ENCODE data around the gene RHBDF1.
"Not testable (repeated sequence)": the region's sequence is repeated elsewhere in the genome, so short reads cannot be mapped to it uniquely, and the experiment has no call there.

Gene RHBDF1

GRCh38 chr16:50769-51591 is 21.5 kb downstream of the RHBDF1 start:
- H3K4me1 ChIP-seq (ENCODE audit: control insufficient read depth in 1 of 2, insufficient read depth in 1 of 2, low read depth in 1 of 2, low read length in 1 of 2) = peaks cover 17 to 22% of the 10 kb centered on the region in 2 experiments
- H3K9me3 ChIP-seq = no peaks in the 10 kb centered on the region
- no peaks in the 10 kb centered on the region for H3K27me3 ChIP-seq
- no peak for TF ChIP-seq CTCF (IDR thresholded peaks at IDR 0.05)
- H3K4me3 ChIP-seq (ENCODE audit: low read depth in 1 of 2, low read length in 1 of 2) = no peak overlapping the region
- H3K27ac ChIP-seq = no peak overlapping the region
- H3K36me3 ChIP-seq = peaks cover 26% of the 10 kb centered on the region

GRCh38 chr16:47234-47633 is 25.2 kb downstream of the RHBDF1 start:
- no peak for TF ChIP-seq CTCF (IDR thresholded peaks at IDR 0.05)
- peaks cover under 1 to 3% of the 10 kb centered on the region in 2 experiments for H3K4me1 ChIP-seq (ENCODE audit: control insufficient read depth in 1 of 2, insufficient read depth in 1 of 2, low read depth in 1 of 2, low read length in 1 of 2)
- H3K36me3 ChIP-seq = peaks cover 35% of the 10 kb centered on the region
- no peaks in the 10 kb centered on the region for H3K9me3 ChIP-seq
- no peaks in the 10 kb centered on the region for H3K27me3 ChIP-seq
- no peak overlapping the region for H3K27ac ChIP-seq
- no peak overlapping the region for H3K4me3 ChIP-seq (ENCODE audit: low read depth in 1 of 2, low read length in 1 of 2)

- not testable (repeated sequence) for H3K27ac ChIP-seq; H3K4me3 ChIP-seq (ENCODE audit: low read depth in 1 of 2, low read length in 1 of 2); H3K27me3 ChIP-seq; H3K9me3 ChIP-seq; H3K4me1 ChIP-seq (ENCODE audit: control insufficient read depth in 1 of 2, insufficient read depth in 1 of 2, low read depth in 1 of 2, low read length in 1 of 2)
- H3K36me3 ChIP-seq = peaks cover 35% of the 10 kb centered on the region
Measured at GRCh38 chr16:46510-46909, 25.9 kb downstream of the RHBDF1 start.

- Histone ChIP-seq H3K4me1 (ENCODE audit: control insufficient read depth in 1 of 2, insufficient read depth in 1 of 2, low read depth in 1 of 2, low read length in 1 of 2) (no peaks in the 10 kb centered on the region), H3K27ac (no peak overlapping the region), H3K36me3 (peaks cover 27% of the 10 kb centered on the region), H3K27me3 (no peaks in the 10 kb centered on the region), H3K4me3 (ENCODE audit: low read depth in 1 of 2, low read length in 1 of 2) (no peak overlapping the region), H3K9me3 (no peaks in the 10 kb centered on the region)
- TF ChIP-seq CTCF (IDR thresholded peaks at IDR 0.05) = no peak
Measured at GRCh38 chr16:45454-45853, 27.0 kb downstream of the RHBDF1 start.

- H3K36me3 ChIP-seq = peaks cover 23% of the 10 kb centered on the region
- H3K4me3 ChIP-seq (ENCODE audit: low read depth in 1 of 2, low read length in 1 of 2) = no peak overlapping the region
- no peak overlapping the region for H3K27ac ChIP-seq
- H3K27me3 ChIP-seq = no peaks in the 10 kb centered on the region
- no peaks in the 10 kb centered on the region for H3K9me3 ChIP-seq
- H3K4me1 ChIP-seq (ENCODE audit: control insufficient read depth in 1 of 2, insufficient read depth in 1 of 2, low read depth in 1 of 2, low read length in 1 of 2) = peaks cover 6% of the 10 kb centered on the region in 2 experiments
- no peak for TF ChIP-seq CTCF (IDR thresholded peaks at IDR 0.05)
Measured at GRCh38 chr16:44655-45054, 27.8 kb downstream of the RHBDF1 start.

- TF ChIP-seq CTCF (IDR thresholded peaks at IDR 0.05) = no peak
- H3K9me3 ChIP-seq = no peaks in the 10 kb centered on the region
- H3K27me3 ChIP-seq = no peaks in the 10 kb centered on the region
- H3K4me1 ChIP-seq (ENCODE audit: control insufficient read depth in 1 of 2, insufficient read depth in 1 of 2, low read depth in 1 of 2, low read length in 1 of 2) = peaks cover 19% of the 10 kb centered on the region in 2 experiments
- H3K4me3 ChIP-seq (ENCODE audit: low read depth in 1 of 2, low read length in 1 of 2) = no peak overlapping the region
- H3K36me3 ChIP-seq = peaks cover 23% of the 10 kb centered on the region
- no peak overlapping the region for H3K27ac ChIP-seq
Measured at GRCh38 chr16:43294-43693, 29.1 kb downstream of the RHBDF1 start.

Data from neutrophil (primary cell).